RWPE1 (cell line): ENCODE data around the gene PBOV1.
"Not testable (repeated sequence)": the region's sequence is repeated elsewhere in the genome, so short reads cannot be mapped to it uniquely, and the experiment has no call there.

Experiments
- CTCF ChIA-PET: fragments of 350-600 bp; sonication (Branson Sonifier 250); formaldehyde crosslinking; extraction: SDS; loops from one replicate; lab custom pipeline; 2021; lab: Yijun Ruan, JAX
- POLR2A ChIA-PET: fragments of 400-600 bp; formaldehyde crosslinking; extraction: SDS; loops from one replicate; lab custom pipeline; 2020; ENCODE audit warnings: antibody characterized with exemption; ENCODE audit not compliant: low non-redundant PET; lab: Yijun Ruan, JAX
- DNase-seq: peaks from one replicate; pipeline ENCODE4 v3.0.0; 2012; ENCODE audit warnings: low spot score
- H3K27ac ChIP-seq: fragments of 450-650 bp; 2 replicates; pipeline ENCODE4 v1.5.1; 2017
- TF ChIP-seq, protein P1 (sequence below): fragments of 450-650 bp; conservative IDR thresholded peaks from 2 replicates; pipeline ENCODE4 v1.5.1; 2017; ENCODE audit warnings: low read depth, mild to moderate bottlenecking

The PBOV1 gene

DNA sequence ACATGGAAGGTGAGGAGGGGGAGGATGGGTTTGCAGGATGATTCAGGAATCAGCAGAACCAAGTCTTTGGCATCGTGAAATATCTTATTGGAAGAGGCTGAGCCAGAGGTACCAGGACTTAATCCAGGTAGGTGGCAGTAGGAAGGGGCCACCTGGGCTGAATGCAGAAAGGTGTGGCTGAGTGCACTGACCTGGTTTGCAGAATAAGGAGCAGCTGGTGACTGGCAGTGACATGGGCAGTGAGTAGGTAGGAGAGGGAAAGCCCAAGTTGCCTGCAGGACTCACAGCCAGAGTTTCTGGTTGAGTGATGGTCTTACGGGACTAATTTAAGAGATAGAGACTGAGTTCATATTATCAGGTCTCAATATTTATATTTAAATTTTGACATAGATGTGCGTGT, 1.1 kb upstream of the PBOV1 start:
- ChIA-PET CTCF (interaction anchor here (0.6 kb wide), 1 partner anchor 85 kb away, joined by 3 read pairs; no protein-coding TSS in a partner anchor), POLR2A (no interaction called here)
- no peak for DNase-seq
- TF ChIP-seq, protein P1, sequence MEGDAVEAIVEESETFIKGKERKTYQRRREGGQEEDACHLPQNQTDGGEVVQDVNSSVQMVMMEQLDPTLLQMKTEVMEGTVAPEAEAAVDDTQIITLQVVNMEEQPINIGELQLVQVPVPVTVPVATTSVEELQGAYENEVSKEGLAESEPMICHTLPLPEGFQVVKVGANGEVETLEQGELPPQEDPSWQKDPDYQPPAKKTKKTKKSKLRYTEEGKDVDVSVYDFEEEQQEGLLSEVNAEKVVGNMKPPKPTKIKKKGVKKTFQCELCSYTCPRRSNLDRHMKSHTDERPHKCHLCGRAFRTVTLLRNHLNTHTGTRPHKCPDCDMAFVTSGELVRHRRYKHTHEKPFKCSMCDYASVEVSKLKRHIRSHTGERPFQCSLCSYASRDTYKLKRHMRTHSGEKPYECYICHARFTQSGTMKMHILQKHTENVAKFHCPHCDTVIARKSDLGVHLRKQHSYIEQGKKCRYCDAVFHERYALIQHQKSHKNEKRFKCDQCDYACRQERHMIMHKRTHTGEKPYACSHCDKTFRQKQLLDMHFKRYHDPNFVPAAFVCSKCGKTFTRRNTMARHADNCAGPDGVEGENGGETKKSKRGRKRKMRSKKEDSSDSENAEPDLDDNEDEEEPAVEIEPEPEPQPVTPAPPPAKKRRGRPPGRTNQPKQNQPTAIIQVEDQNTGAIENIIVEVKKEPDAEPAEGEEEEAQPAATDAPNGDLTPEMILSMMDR: no peak
- H3K27ac ChIP-seq: no peak overlapping the region

DNA sequence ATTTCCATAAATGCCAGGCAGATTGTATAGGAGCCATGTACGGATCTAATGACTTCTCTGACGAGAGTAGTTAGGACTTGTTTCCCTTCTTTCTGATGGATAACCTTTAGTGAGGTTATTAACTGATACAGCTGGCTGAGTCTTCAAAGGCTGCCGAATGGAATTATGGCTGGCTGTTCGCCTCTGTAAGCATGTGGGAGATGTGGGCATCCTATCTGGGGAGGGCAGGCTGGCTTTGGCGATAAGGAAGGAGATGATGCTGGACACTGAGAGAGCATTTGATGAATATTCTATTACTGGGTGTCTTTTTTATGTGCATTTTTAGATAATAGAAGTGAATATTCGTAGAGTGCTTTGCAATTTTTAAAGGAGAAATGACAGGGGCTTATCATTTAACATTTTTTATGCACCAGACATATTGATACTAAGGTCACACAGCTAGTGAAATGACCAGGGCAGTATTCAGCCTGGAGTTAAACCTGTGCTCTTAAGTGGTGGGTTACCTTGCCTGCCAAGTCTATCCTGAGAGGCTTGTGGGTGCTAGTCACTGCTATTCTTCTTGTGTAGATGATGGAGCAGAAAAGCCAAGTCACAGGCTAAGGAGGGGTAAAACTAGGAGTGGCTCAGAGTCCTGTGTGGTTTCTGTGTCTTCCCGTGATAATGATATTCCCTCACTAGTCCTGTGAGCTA, 3.1 kb downstream of the PBOV1 start:
- ChIA-PET POLR2A (no interaction called here), CTCF (interaction anchor here (0.6 kb wide), 1 partner anchor 29 kb away, joined by 3 read pairs; no protein-coding TSS in a partner anchor)
- TF ChIP-seq, protein P1: no peak
- no peak for DNase-seq
- no peak overlapping the region for H3K27ac ChIP-seq

DNA sequence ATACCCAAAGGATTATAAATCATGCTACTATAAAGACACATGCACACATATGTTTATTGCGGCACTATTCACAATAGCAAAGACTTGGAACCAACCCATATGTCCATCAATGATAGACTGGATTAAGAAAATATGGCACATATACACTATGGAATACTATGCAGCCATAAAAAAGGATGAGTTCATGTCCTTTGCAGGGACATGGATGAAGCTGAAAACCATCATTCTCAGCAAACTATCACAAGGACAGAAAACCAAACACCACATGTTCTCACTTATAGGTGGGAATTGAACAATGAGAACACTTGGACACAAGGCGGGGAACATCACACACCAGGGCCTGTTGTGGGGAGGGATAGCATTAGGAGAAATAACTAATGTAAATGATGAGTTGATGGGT, 5.8 kb downstream of the PBOV1 start:
- CTCF ChIA-PET: interaction anchor here (0.6 kb wide), 1 partner anchor 1164 kb away, joined by 3 read pairs; no protein-coding TSS in a partner anchor
- DNase-seq, H3K27ac ChIP-seq, POLR2A ChIA-PET: not testable (repeated sequence)

DNA sequence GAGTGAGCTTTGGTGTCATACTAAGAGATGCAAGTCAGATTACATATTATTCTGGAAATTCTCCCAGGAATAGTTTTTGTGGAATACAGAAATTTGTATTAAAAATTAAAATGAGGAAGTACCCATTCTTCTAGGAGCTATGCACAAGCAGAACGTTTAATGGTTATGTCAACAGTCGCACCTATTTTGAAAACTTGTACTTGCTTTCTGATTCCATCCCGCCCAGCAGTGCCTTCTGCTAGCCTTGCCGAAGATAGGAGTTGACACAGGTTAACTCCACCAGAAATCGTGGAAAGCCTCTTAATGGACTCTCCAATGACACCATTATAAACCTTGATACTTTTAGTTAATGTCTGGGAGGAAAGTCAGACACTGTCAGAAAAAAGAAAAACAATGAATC, 6.7 kb downstream of the PBOV1 start:
- ChIA-PET POLR2A (no interaction called here), CTCF (no interaction called here)
- no peak for DNase-seq
- no peak overlapping the region for H3K27ac ChIP-seq
- TF ChIP-seq, protein P1: no peak

DNA sequence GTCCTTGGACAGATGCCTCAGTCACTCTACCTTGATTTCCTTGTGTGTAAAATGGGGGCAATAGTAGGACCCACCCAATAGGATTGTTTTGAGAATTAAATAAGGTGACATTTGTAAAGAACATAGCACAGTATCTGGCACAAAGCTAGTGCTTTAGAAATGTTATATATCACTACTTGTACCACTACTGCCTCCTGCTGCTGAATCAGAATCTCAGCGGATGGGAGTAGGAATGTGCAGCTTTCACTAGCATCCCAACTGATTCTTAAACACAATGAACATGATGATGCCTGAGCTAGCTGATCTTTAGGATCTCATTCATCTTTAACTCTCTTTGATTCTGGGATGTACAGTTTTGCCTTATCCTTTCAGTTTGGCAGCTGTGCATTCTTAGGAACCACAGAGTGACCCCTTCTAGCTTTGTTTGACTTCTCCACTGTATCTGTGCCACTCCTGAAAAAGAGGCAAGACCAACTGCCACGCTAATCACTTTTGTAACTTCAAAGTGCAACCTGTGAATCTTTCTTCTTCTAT, 7.2 kb downstream of the PBOV1 start:
- ChIA-PET POLR2A (no interaction called here), CTCF (interaction anchor here (0.6 kb wide), 1 partner anchor 372 kb away, joined by 3 read pairs; no protein-coding TSS in a partner anchor)
- no peak overlapping the region for H3K27ac ChIP-seq
- no peak for DNase-seq
- TF ChIP-seq, protein P1: no peak

DNA sequence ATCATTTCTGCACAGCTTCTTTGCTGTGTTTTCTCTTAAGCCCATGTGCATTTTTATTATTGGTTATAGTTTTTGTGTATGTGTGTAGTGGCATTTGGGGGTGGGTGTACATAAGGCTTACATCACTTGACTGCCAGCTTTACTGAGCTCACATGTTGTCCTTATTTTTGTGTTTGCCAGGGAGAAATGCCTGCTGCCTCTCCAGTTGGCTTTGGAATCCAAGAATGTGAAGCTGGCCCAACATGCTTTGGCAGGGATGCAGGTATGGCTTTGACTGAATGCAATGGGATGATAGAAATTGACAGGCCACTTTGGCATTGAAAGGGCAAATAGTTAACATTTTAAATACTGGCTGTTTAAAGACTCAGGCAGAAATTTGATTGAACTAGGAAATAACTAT, 11.4 kb downstream of the PBOV1 start:
- H3K27ac ChIP-seq: no peak overlapping the region
- POLR2A ChIA-PET: no interaction called here

More for the DNA sequence above, 11.4 kb downstream of the PBOV1 start:
- DNase-seq: no peak
- TF ChIP-seq, protein P1: no peak
- CTCF ChIA-PET: interaction anchor here (0.6 kb wide), 2 partner anchors 463 to 1762 kb away, joined by 3 to 4 read pairs; no protein-coding TSS in a partner anchor
